ENCODE measurements around the gene SLC6A19.

SLC6A19 gene

GRCh38 chr5:1268056-1268455 is 66.7 kb downstream of the SLC6A19 start:
- no peak for DNase-seq (ENCODE audit: low read depth)
- no peak for TF ChIP-seq CTCF (conservative IDR thresholded peaks at IDR 0.05; ENCODE audit: low read length)
- H3K4me3 ChIP-seq (ENCODE audit: low read length), result no peak overlapping the region

GRCh38 chr5:1268666-1269065 is 67.3 kb downstream of the SLC6A19 start:
- DNase-seq (ENCODE audit: low read depth), result no peak
- H3K4me3 ChIP-seq (ENCODE audit: low read length), result no peak overlapping the region
- TF ChIP-seq CTCF (conservative IDR thresholded peaks at IDR 0.05; ENCODE audit: low read length), result no peak

GRCh38 chr5:1270426-1270825 is 69.0 kb downstream of the SLC6A19 start:
- H3K4me3 ChIP-seq (ENCODE audit: low read length), result no peak overlapping the region
- no peak for DNase-seq (ENCODE audit: low read depth)
- TF ChIP-seq CTCF (conservative IDR thresholded peaks at IDR 0.05; ENCODE audit: low read length), result no peak

GRCh38 chr5:1270933-1271914 is 69.8 kb downstream of the SLC6A19 start:
- no peak for TF ChIP-seq CTCF (conservative IDR thresholded peaks at IDR 0.05; ENCODE audit: low read length)
- H3K4me3 ChIP-seq (ENCODE audit: low read length), result no peak overlapping the region
- DNase-seq (ENCODE audit: low read depth), result no peak

- TF ChIP-seq CTCF (conservative IDR thresholded peaks at IDR 0.05; ENCODE audit: low read length), result no peak
- no peak for DNase-seq (ENCODE audit: low read depth)
- no peak overlapping the region for H3K4me3 ChIP-seq (ENCODE audit: low read length)
Measured at GRCh38 chr5:1272201-1272600, 70.8 kb downstream of the SLC6A19 start.

- no peak for TF ChIP-seq CTCF (conservative IDR thresholded peaks at IDR 0.05; ENCODE audit: low read length)
- H3K4me3 ChIP-seq (ENCODE audit: low read length), result no peak overlapping the region
- no peak for DNase-seq (ENCODE audit: low read depth)
Measured at GRCh38 chr5:1273745-1274144, 72.3 kb downstream of the SLC6A19 start.

- TF ChIP-seq CTCF (conservative IDR thresholded peaks at IDR 0.05; ENCODE audit: low read length), result no peak
- DNase-seq (ENCODE audit: low read depth), result no peak
- H3K4me3 ChIP-seq (ENCODE audit: low read length), result no peak overlapping the region
Measured at GRCh38 chr5:1274471-1274870, 73.1 kb downstream of the SLC6A19 start.
